GM23338 (cell line): ENCODE results near the gene EEPD1. TPM values are rescaled to one million over a fixed set of nuclear protein-coding genes. Genes with fewer than 3 reads are reported as not detected.

Source experiments
- ATAC-seq: fragments of 200-7000 bp; cut with Tn5 transposase; 3 replicates; pipeline ENCODE4 v1.9.1; 2020
- DNase-seq: peaks from one replicate; pipeline ENCODE4 v3.0.0-alpha.2; 2015; ENCODE audit warnings: low spot score
- H2AFZ ChIP-seq: fragments of 200-600 bp; sonication (generic); 2 replicates; pipeline ENCODE4 v1.8.0; 2016; ENCODE audit warnings: antibody characterized with exemption, mild to moderate bottlenecking, moderate library complexity
- H3F3A ChIP-seq: fragments of 200-600 bp; sonication (generic); replicated peaks from 2 replicates; pipeline ENCODE4 v1.8.0; 2017; ENCODE audit warnings: antibody characterized with exemption, mixed run types, low read depth
- H3K27ac ChIP-seq: fragments of 200-600 bp; sonication (generic); 2 replicates; pipeline ENCODE4 v1.6.1; 2016; ENCODE audit warnings: low read depth
- H3K27me3 ChIP-seq: fragments of 200-600 bp; sonication (generic); 2 replicates; pipeline ENCODE4 v1.8.0; 2016; ENCODE audit warnings: mild to moderate bottlenecking, mixed run types, moderate library complexity; ENCODE audit not compliant: insufficient read depth
- H3K36me3 ChIP-seq: fragments of 200-600 bp; sonication (generic); 2 replicates; pipeline ENCODE4 v1.8.0; 2016; ENCODE audit warnings: mild to moderate bottlenecking; ENCODE audit not compliant: insufficient read depth
- H3K4me1 ChIP-seq: fragments of 200-600 bp; sonication (generic); 2 replicates; pipeline ENCODE4 v1.8.0; 2016; ENCODE audit warnings: mild to moderate bottlenecking, moderate library complexity; ENCODE audit not compliant: insufficient read depth
- H3K4me2 ChIP-seq: fragments of 200-600 bp; sonication (generic); 2 replicates; pipeline ENCODE4 v1.7.1; 2017; ENCODE audit warnings: mixed run types
- H3K4me3 ChIP-seq: fragments of 200-600 bp; sonication (generic); 2 replicates; pipeline ENCODE4 v1.6.1; 2016; ENCODE audit warnings: mixed run types
- H3K79me2 ChIP-seq: fragments of 200-600 bp; sonication (generic); replicated peaks from 2 replicates; pipeline ENCODE4 v1.8.0; 2017; ENCODE audit warnings: mild to moderate bottlenecking; ENCODE audit not compliant: insufficient read depth
- H3K9me2 ChIP-seq: fragments of 200-600 bp; sonication (generic); 2 replicates; pipeline ENCODE4 v1.8.0; 2017; ENCODE audit not compliant: insufficient read depth
- H4K20me1 ChIP-seq: fragments of 200-600 bp; sonication (generic); replicated peaks from 2 replicates; pipeline ENCODE4 v1.8.0; 2017; ENCODE audit warnings: mild to moderate bottlenecking; ENCODE audit not compliant: insufficient read depth
- H3K27ac Mint-ChIP-seq: 2 replicates; pipeline ENCODE4 v1.8.0; 2020; ENCODE audit warnings: inconsistent platforms, mild to moderate bottlenecking, moderate library complexity, mixed read lengths
- H3K27me3 Mint-ChIP-seq: 3 replicates; pipeline ENCODE4 v1.8.0; 2022; ENCODE audit warnings: low read depth, mild to moderate bottlenecking, moderate library complexity, mixed read lengths, inconsistent platforms; ENCODE audit not compliant: insufficient read depth, poor library complexity
- H3K36me3 Mint-ChIP-seq: 3 replicates; pipeline ENCODE4 v1.8.0; 2021; ENCODE audit warnings: low read depth, mild to moderate bottlenecking, inconsistent platforms, moderate library complexity, mixed read lengths
- H3K4me1 Mint-ChIP-seq: 3 replicates; pipeline ENCODE4 v1.8.0; 2020; ENCODE audit warnings: mild to moderate bottlenecking, inconsistent platforms, mixed read lengths
- H3K4me3 Mint-ChIP-seq: 3 replicates; pipeline ENCODE4 v1.8.0; 2021; ENCODE audit warnings: moderate library complexity, mild to moderate bottlenecking, inconsistent platforms, mixed read lengths
- H3K9me3 Mint-ChIP-seq: 3 replicates; pipeline ENCODE4 v1.8.0; 2020; ENCODE audit warnings: moderate library complexity, mild to moderate bottlenecking, inconsistent platforms, mixed read lengths
- CREB1 ChIP-seq: fragments of 250-450 bp; sonication (Bioruptor Pico); IDR thresholded peaks from 2 replicates; pipeline ENCODE4 v1.5.0; 2020; ENCODE audit warnings: low read depth, mild to moderate bottlenecking, moderate library complexity
- EZH2phosphoT487 ChIP-seq: fragments of 200-600 bp; sonication (generic); IDR thresholded peaks from one replicate; pipeline ENCODE4 v1.8.1; 2018; ENCODE audit warnings: antibody characterized with exemption; ENCODE audit not compliant: unreplicated experiment
- JUNB ChIP-seq: IDR thresholded peaks from one replicate; pipeline ENCODE4 v1.6.1; 2016; ENCODE audit warnings: antibody characterized with exemption; ENCODE audit not compliant: unreplicated experiment
- NANOG ChIP-seq: IDR thresholded peaks from 2 replicates; pipeline ENCODE4 v1.6.1; 2016; ENCODE audit warnings: antibody characterized with exemption, borderline replicate concordance
- ZNF114 ChIP-seq: fragments of 250-450 bp; sonication (Bioruptor Pico); IDR thresholded peaks from 2 replicates; pipeline ENCODE4 v1.5.0; 2020; ENCODE audit warnings: mild to moderate bottlenecking, moderate library complexity
- ZNF331 ChIP-seq: fragments of 250-450 bp; sonication (Bioruptor Pico); IDR thresholded peaks from 2 replicates; pipeline ENCODE4 v1.5.0; 2020; ENCODE audit warnings: low read depth, mild to moderate bottlenecking, moderate library complexity
- ZNF462 ChIP-seq: fragments of 250-450 bp; sonication (Bioruptor Pico); IDR thresholded peaks from 2 replicates; pipeline ENCODE4 v1.5.0; 2020; ENCODE audit warnings: mild to moderate bottlenecking, moderate library complexity
- polyA plus RNA-seq: library from polyadenylated mRNA; unstranded; fragments of >200 nt; fragmentation: Nextera tagmentation; extraction: Ambion mirVana; gene quantifications from 2 replicates; pipeline ENCODE4 v1.2.1, GENCODE V29; 2016
- total RNA-seq: library from RNA; depleted of rRNA; stranded (reverse); fragments of >200 nt; shearing (Covaris generic); gene quantifications from 2 replicates; pipeline ENCODE4 v1.2.3, GENCODE V29; 2014
- TF ChIP-seq, protein P1 (sequence below): IDR thresholded peaks from one replicate; pipeline ENCODE4 v1.6.1; 2018; ENCODE audit warnings: antibody characterized with exemption; ENCODE audit not compliant: unreplicated experiment

EEPD1 gene
- total and polyA plus RNA-seq, 2 experiments from 2014 or later = 4.1 to 17.1 TPM

- Histone ChIP-seq H3K36me3 (no peaks in the 10 kb centered on the region), H3K79me2 (no peaks in the 10 kb centered on the region), H3K9me2 (no peaks in the 10 kb centered on the region), H3F3A (no peaks in the 10 kb centered on the region), H3K4me3 (no peak overlapping the region), H2AFZ (no peak overlapping the region), H4K20me1 (no peaks in the 10 kb centered on the region), H3K27me3 (no peaks in the 10 kb centered on the region), H3K27ac (no peak overlapping the region), H3K4me2 (no peak overlapping the region), H3K4me1 (no peaks in the 10 kb centered on the region)
- TF ChIP-seq JUNB = no peak
- no peak for TF ChIP-seq CREB1 (CRISPR knock-in tag)
- no peak for TF ChIP-seq ZNF331 (CRISPR knock-in tag)
- TF ChIP-seq ZNF114 = no peak
- TF ChIP-seq EZH2phosphoT487 = no peak
- TF ChIP-seq, protein P1, sequence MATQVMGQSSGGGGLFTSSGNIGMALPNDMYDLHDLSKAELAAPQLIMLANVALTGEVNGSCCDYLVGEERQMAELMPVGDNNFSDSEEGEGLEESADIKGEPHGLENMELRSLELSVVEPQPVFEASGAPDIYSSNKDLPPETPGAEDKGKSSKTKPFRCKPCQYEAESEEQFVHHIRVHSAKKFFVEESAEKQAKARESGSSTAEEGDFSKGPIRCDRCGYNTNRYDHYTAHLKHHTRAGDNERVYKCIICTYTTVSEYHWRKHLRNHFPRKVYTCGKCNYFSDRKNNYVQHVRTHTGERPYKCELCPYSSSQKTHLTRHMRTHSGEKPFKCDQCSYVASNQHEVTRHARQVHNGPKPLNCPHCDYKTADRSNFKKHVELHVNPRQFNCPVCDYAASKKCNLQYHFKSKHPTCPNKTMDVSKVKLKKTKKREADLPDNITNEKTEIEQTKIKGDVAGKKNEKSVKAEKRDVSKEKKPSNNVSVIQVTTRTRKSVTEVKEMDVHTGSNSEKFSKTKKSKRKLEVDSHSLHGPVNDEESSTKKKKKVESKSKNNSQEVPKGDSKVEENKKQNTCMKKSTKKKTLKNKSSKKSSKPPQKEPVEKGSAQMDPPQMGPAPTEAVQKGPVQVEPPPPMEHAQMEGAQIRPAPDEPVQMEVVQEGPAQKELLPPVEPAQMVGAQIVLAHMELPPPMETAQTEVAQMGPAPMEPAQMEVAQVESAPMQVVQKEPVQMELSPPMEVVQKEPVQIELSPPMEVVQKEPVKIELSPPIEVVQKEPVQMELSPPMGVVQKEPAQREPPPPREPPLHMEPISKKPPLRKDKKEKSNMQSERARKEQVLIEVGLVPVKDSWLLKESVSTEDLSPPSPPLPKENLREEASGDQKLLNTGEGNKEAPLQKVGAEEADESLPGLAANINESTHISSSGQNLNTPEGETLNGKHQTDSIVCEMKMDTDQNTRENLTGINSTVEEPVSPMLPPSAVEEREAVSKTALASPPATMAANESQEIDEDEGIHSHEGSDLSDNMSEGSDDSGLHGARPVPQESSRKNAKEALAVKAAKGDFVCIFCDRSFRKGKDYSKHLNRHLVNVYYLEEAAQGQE = no peak
- no peak for TF ChIP-seq ZNF462 (CRISPR knock-in tag)
- no peak for TF ChIP-seq NANOG
- Mint-ChIP-seq H3K27me3 (peaks cover 3% of the 10 kb centered on the region), H3K4me3 (no peak overlapping the region), H3K27ac (no peak overlapping the region), H3K36me3 (no peaks in the 10 kb centered on the region; the same call in 2 of the 3 replicates), H3K9me3 (peaks cover 4% of the 10 kb centered on the region; the same call in 2 of the 3 replicates), H3K4me1 (peaks cover 4% of the 10 kb centered on the region; the same call in 2 of the 3 replicates)
- DNase-seq (no peak), ATAC-seq (no peak)
Measured at GRCh38 chr7:36118344-36118743, 34.7 kb upstream of the EEPD1 start.
